Measurements from ENCODE around the gene RGS2. TPM values are rescaled to one million over a fixed set of nuclear protein-coding genes. Genes with fewer than 3 reads are reported as not detected.

RGS2 gene
- total and polyA plus RNA-seq, 9 of the 15 experiments (the other 6 are each of a cell fraction or from before 2014, with no cell fraction given): 2.5 to 5.4 (median 3.8) TPM

DNA sequence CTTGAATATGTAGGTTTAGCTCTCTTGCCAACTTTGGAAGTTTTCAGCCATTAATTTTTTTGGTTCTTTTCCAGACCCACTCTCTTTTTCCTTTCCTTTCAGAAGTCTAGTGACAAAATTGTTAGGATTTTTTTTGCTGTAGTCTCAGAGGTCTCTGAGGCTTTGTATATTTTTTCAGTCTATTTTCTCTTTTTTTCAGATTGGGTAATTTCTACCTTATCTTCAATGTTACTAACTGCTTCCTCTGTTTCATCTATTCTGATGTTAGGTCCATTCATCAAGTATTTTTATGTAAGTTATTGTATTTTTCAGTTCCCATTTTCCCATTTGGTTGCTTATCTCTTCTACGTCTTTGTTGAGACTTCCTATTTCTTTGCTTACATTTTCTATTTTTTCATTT is 15.7 kb downstream of the RGS2 start:
- Histone ChIP-seq H3K4me2 (ENCODE audit: insufficient read depth, low read length) (no peak overlapping the region), H4K20me1 (replicated peaks; ENCODE audit: control insufficient read depth, insufficient read depth, low read length) (no peaks in the 10 kb centered on the region), H3K79me2 (ENCODE audit: control insufficient read depth, insufficient read depth, low read length) (no peaks in the 10 kb centered on the region), H2AFZ (ENCODE audit: low read depth, low read length) (no peak overlapping the region), H3K9me3 (replicated peaks; ENCODE audit: control insufficient read depth, insufficient read depth, low read depth, low read length) (no peaks in the 10 kb centered on the region), H3K4me1 (replicated peaks in 1 of 2; ENCODE audit: control insufficient read depth in 2 of 2, insufficient read depth in 2 of 2, low read length in 2 of 2) (no peaks in the 10 kb centered on the region), H3K27ac (ENCODE audit: extremely low read depth, low read depth, low read length) (no peak overlapping the region), H3K27me3 (ENCODE audit: control insufficient read depth in 2 of 2, insufficient read depth in 2 of 2, low read length in 2 of 2) (peaks cover 0 to 4% of the 10 kb centered on the region in 2 experiments; a peak in 2 of 5 replicates), H3K36me3 (ENCODE audit: control insufficient read depth, insufficient read depth, low read length) (no peaks in the 10 kb centered on the region), H3K9me1 (ENCODE audit: control insufficient read depth, insufficient read depth, low read length) (no peaks in the 10 kb centered on the region), H3K4me3 (no peak overlapping the region), H3K9ac (ENCODE audit: insufficient read depth in 1 of 2, low read depth in 2 of 2, low read length in 2 of 2) (no peak overlapping the region)
- ATAC-seq (no peak), DNase-seq (ENCODE audit: extremely low read depth in 1 of 4, low spot score in 3 of 4) (no peak), FAIRE-seq (no peak)
- ChIA-PET POLR2A (interaction anchor here (0.9 to 1.1 kb wide), 3 partner anchors 12 to 15 kb away, joined by 3 to 4 read pairs (median 3); partner anchors contain the start of gene RGS2), CTCF (ENCODE audit: low intra/inter-chr PET ratio) (no interaction called here)
- TF ChIP-seq, protein P1, sequence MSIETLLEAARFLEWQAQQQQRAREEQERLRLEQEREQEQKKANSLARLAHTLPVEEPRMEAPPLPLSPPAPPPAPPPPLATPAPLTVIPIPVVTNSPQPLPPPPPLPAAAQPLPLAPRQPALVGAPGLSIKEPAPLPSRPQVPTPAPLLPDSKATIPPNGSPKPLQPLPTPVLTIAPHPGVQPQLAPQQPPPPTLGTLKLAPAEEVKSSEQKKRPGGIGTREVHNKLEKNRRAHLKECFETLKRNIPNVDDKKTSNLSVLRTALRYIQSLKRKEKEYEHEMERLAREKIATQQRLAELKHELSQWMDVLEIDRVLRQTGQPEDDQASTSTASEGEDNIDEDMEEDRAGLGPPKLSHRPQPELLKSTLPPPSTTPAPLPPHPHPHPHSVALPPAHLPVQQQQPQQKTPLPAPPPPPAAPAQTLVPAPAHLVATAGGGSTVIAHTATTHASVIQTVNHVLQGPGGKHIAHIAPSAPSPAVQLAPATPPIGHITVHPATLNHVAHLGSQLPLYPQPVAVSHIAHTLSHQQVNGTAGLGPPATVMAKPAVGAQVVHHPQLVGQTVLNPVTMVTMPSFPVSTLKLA (conservative IDR thresholded peaks at IDR 0.05): no peak
- TF ChIP-seq PYGO2 (tag; IDR thresholded peaks at IDR 0.05): no peak
- no peak for TF ChIP-seq POLR2B (IDR thresholded peaks at IDR 0.05; ENCODE audit: low read depth, partially characterized antibody)
- no peak for TF ChIP-seq ZNF644 (tag; IDR thresholded peaks at IDR 0.05; ENCODE audit: low read depth)
- no peak for TF ChIP-seq ZNF717 (CRISPR knock-in tag; IDR thresholded peaks at IDR 0.05)
- no peak for TF ChIP-seq KAT2B (IDR thresholded peaks at IDR 0.05; ENCODE audit: low read depth, low read length)
- TF ChIP-seq ZFPM2 (CRISPR knock-in tag; IDR thresholded peaks at IDR 0.05): no peak
- TF ChIP-seq NFYB (IDR thresholded peaks at IDR 0.05; ENCODE audit: extremely low read depth, insufficient read length): no peak
- no peak for TF ChIP-seq ADNP (tag; IDR thresholded peaks at IDR 0.05)
- no peak for TF ChIP-seq NFXL1 (CRISPR knock-in tag; IDR thresholded peaks at IDR 0.05)
- TF ChIP-seq JUNB (CRISPR knock-in tag; conservative IDR thresholded peaks at IDR 0.05): no peak
- no peak for TF ChIP-seq MCM3 (IDR thresholded peaks at IDR 0.05)
- TF ChIP-seq, protein P2, sequence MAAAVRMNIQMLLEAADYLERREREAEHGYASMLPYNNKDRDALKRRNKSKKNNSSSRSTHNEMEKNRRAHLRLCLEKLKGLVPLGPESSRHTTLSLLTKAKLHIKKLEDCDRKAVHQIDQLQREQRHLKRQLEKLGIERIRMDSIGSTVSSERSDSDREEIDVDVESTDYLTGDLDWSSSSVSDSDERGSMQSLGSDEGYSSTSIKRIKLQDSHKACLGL (CRISPR knock-in tag; IDR thresholded peaks at IDR 0.05; ENCODE audit: borderline replicate concordance, poor library complexity, severe bottlenecking): no peak
- no peak for TF ChIP-seq BRF1 (IDR thresholded peaks at IDR 0.05; ENCODE audit: borderline replicate concordance, extremely low read depth, insufficient read length)
- no peak for TF ChIP-seq HCFC1 (IDR thresholded peaks at IDR 0.05; ENCODE audit: low read depth, low read length)
- TF ChIP-seq FOXK1 (CRISPR knock-in tag; IDR thresholded peaks at IDR 0.05; ENCODE audit: borderline replicate concordance): no peak
- no TSS peak for BruUV-seq (replicated peaks)
- intact Hi-C loops (cut with micrococcal nuclease): no loop called here
- 0% methylated on average over 1 of the region's 1 CpG for WGBS (ENCODE audit: insufficient coverage, low coverage, missing lambda C conversion rate)
- in situ Hi-C loops (cut with MboI): no loop called here
